OCI-LY7 (cell line): Measurements from ENCODE around the gene BTBD7.

Experiments
- CTCF ChIP-seq: fragments of 200-600 bp; sonication (generic); conservative IDR thresholded peaks from 2 replicates; pipeline ENCODE4 v1.5.1; 2014; ENCODE audit warnings: mild to moderate bottlenecking, antibody characterized with exemption, low read length, moderate library complexity, mixed read lengths
- EZH2phosphoT487 ChIP-seq: fragments of 200-600 bp; sonication (generic); IDR thresholded peaks from 2 replicates; pipeline ENCODE4 v1.6.1; 2018; ENCODE audit warnings: low read depth, borderline replicate concordance, mild to moderate bottlenecking, mixed run types, antibody characterized with exemption, low read length, moderate library complexity, mixed read lengths

GRCh38 chr14:93315575-93315974 is 17.3 kb downstream of the BTBD7 start:
- TF ChIP-seq EZH2phosphoT487 (no peak), CTCF (no peak)
